ENCODE measurements around the gene MEIOC.
"Not testable (repeated sequence)": the region's sequence is repeated elsewhere in the genome, so short reads cannot be mapped to it uniquely, and the experiment has no call there.

Gene MEIOC

DNA sequence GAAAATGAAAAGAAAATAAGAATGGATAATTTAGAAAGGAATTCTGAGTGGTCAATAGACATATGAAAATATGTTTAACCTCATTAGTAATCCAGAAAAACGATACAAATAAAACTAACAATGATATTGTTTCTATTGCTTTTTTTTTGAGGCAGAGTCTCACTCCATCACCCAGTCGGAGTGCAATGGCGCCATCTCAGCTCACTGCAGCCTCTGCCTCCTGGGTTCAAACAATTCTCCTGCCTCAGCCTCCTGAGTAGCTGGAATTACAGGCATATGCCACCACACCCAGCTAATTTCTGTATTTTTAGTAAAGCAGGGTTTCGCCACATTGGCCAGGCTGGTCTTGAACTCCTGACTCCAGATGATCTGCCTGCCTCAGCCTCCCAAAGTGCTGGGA, 21.9 kb upstream of the MEIOC start:
- H4K91ac ChIP-seq (ENCODE audit: low read length); H3K9ac ChIP-seq (ENCODE audit: low read length); H3K79me1 ChIP-seq (replicated peaks; ENCODE audit: low read length, poor library complexity, severe bottlenecking); H3K4me2 ChIP-seq (ENCODE audit: low read length, poor library complexity, severe bottlenecking); H3K18ac ChIP-seq (ENCODE audit: low read depth in 1 of 2, low read length in 2 of 2); DNase-seq; H4K8ac ChIP-seq (ENCODE audit: low read length); H3K4me3 ChIP-seq (ENCODE audit: insufficient read depth in 1 of 2, low read depth in 1 of 2, low read length in 2 of 2); H2AK5ac ChIP-seq (ENCODE audit: low read length, severe bottlenecking); H3K9me3 ChIP-seq (ENCODE audit: control insufficient read depth, low read length); H2BK12ac ChIP-seq (ENCODE audit: low read length in 2 of 2); H2BK120ac ChIP-seq (ENCODE audit: low read depth, low read length); H2BK5ac ChIP-seq (ENCODE audit: low read depth, low read length, poor library complexity, severe bottlenecking); H3K23ac ChIP-seq (ENCODE audit: low read length in 2 of 2); H3K27me3 ChIP-seq (ENCODE audit: control insufficient read depth in 1 of 2, insufficient read depth in 1 of 2, low read length in 2 of 2); H3K36me3 ChIP-seq (ENCODE audit: control insufficient read depth in 1 of 2, insufficient read depth in 2 of 2, low read depth in 1 of 2, low read length in 2 of 2); H3K4me1 ChIP-seq (ENCODE audit: control insufficient read depth, insufficient read depth, low read depth, low read length); H2AFZ ChIP-seq (ENCODE audit: low read depth, low read length); H3K4ac ChIP-seq (ENCODE audit: low read depth in 1 of 2, low read length in 2 of 2); H3K27ac ChIP-seq (ENCODE audit: low read length, poor library complexity, severe bottlenecking); H3K14ac ChIP-seq (ENCODE audit: low read length in 2 of 2); H2BK15ac ChIP-seq (ENCODE audit: low read depth, poor library complexity, severe bottlenecking): not testable (repeated sequence)
- WGBS: 68% methylated on average over 4 of the region's 4 CpGs

- Histone ChIP-seq H3K14ac (ENCODE audit: low read length in 2 of 2) (no peak overlapping the region), H3K23ac (ENCODE audit: low read length in 2 of 2) (no peak overlapping the region), H3K27ac (ENCODE audit: low read length, poor library complexity, severe bottlenecking) (no peak overlapping the region), H3K9ac (ENCODE audit: low read length) (no peak overlapping the region), H3K4me2 (ENCODE audit: low read length, poor library complexity, severe bottlenecking) (no peak overlapping the region), H4K91ac (ENCODE audit: low read length) (no peak overlapping the region), H3K79me1 (replicated peaks; ENCODE audit: low read length, poor library complexity, severe bottlenecking) (no peaks in the 10 kb centered on the region), H3K9me3 (ENCODE audit: control insufficient read depth, low read length) (no peaks in the 10 kb centered on the region), H3K27me3 (ENCODE audit: control insufficient read depth in 1 of 2, insufficient read depth in 1 of 2, low read length in 2 of 2) (no peaks in the 10 kb centered on the region), H3K18ac (ENCODE audit: low read depth in 1 of 2, low read length in 2 of 2) (no peak overlapping the region), H2AFZ (ENCODE audit: low read depth, low read length) (no peak overlapping the region), H2BK5ac (ENCODE audit: low read depth, low read length, poor library complexity, severe bottlenecking) (no peak overlapping the region), H3K4me3 (ENCODE audit: insufficient read depth in 1 of 2, low read depth in 1 of 2, low read length in 2 of 2) (no peak overlapping the region), H3K4me1 (ENCODE audit: control insufficient read depth, insufficient read depth, low read depth, low read length) (no peaks in the 10 kb centered on the region), H3K4ac (ENCODE audit: low read depth in 1 of 2, low read length in 2 of 2) (no peak overlapping the region), H2BK120ac (ENCODE audit: low read depth, low read length) (no peak overlapping the region), H4K8ac (ENCODE audit: low read length) (no peak overlapping the region), H2AK5ac (ENCODE audit: low read length, severe bottlenecking) (no peak overlapping the region), H2BK12ac (ENCODE audit: low read length in 2 of 2) (no peak overlapping the region), H2BK15ac (ENCODE audit: low read depth, poor library complexity, severe bottlenecking) (no peak overlapping the region), H3K36me3 (ENCODE audit: control insufficient read depth in 1 of 2, insufficient read depth in 2 of 2, low read depth in 1 of 2, low read length in 2 of 2) (no peaks in the 10 kb centered on the region)
- DNase-seq: peak; percentile 73
- WGBS: no CpG with 5 or more reads among the region's 1 CpG
These were observed 19.7 kb upstream of the MEIOC start for GRCh38 chr17:44636562-44636961.

- Histone ChIP-seq H3K4me3 (ENCODE audit: insufficient read depth in 1 of 2, low read depth in 1 of 2, low read length in 2 of 2) (no peak overlapping the region), H4K8ac (ENCODE audit: low read length) (no peak overlapping the region), H3K9me3 (ENCODE audit: control insufficient read depth, low read length) (no peaks in the 10 kb centered on the region), H3K36me3 (ENCODE audit: control insufficient read depth in 1 of 2, insufficient read depth in 2 of 2, low read depth in 1 of 2, low read length in 2 of 2) (no peaks in the 10 kb centered on the region), H3K4me2 (ENCODE audit: low read length, poor library complexity, severe bottlenecking) (no peak overlapping the region), H4K91ac (ENCODE audit: low read length) (no peak overlapping the region), H2AK5ac (ENCODE audit: low read length, severe bottlenecking) (no peak overlapping the region), H3K14ac (ENCODE audit: low read length in 2 of 2) (no peak overlapping the region), H3K18ac (ENCODE audit: low read depth in 1 of 2, low read length in 2 of 2) (no peak overlapping the region), H2BK5ac (ENCODE audit: low read depth, low read length, poor library complexity, severe bottlenecking) (no peak overlapping the region), H3K23ac (ENCODE audit: low read length in 2 of 2) (no peak overlapping the region), H2BK120ac (ENCODE audit: low read depth, low read length) (no peak overlapping the region), H2BK12ac (ENCODE audit: low read length in 2 of 2) (no peak overlapping the region), H2BK15ac (ENCODE audit: low read depth, poor library complexity, severe bottlenecking) (no peak overlapping the region), H3K4me1 (ENCODE audit: control insufficient read depth, insufficient read depth, low read depth, low read length) (no peaks in the 10 kb centered on the region), H3K27ac (ENCODE audit: low read length, poor library complexity, severe bottlenecking) (no peak overlapping the region), H3K4ac (ENCODE audit: low read depth in 1 of 2, low read length in 2 of 2) (no peak overlapping the region), H3K79me1 (replicated peaks; ENCODE audit: low read length, poor library complexity, severe bottlenecking) (no peaks in the 10 kb centered on the region), H3K27me3 (ENCODE audit: control insufficient read depth in 1 of 2, insufficient read depth in 1 of 2, low read length in 2 of 2) (peaks cover 0 to 3% of the 10 kb centered on the region in 2 experiments), H2AFZ (ENCODE audit: low read depth, low read length) (no peak overlapping the region), H3K9ac (ENCODE audit: low read length) (no peak overlapping the region)
- DNase-seq: peak; percentile 15
- WGBS: 55% methylated on average over 1 of the region's 1 CpG
These were observed 19.2 kb upstream of the MEIOC start for GRCh38 chr17:44637066-44637465.

DNA sequence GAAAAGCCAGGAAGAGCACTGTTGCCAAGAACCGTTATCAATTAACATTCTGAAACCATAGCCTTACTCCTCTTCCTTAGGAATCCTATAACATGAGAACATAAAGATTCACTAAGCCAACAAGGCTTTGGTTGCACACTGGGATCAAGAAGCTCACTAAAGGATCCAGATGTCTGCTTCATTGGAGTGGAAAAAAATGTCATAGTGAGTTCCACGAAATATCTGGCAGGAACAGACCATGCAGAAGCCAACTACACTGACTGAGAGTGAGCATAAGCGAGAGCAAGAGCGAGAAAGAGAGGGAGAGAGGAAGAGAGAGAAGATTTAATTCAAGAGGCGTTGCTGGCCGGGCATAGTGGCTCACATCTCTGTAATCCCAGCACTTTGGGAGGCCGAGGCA, 13.4 kb upstream of the MEIOC start:
- H3K79me1 ChIP-seq (replicated peaks; ENCODE audit: low read length, poor library complexity, severe bottlenecking): no peaks in the 10 kb centered on the region
- no peaks in the 10 kb centered on the region for H3K9me3 ChIP-seq (ENCODE audit: control insufficient read depth, low read length)
- H3K4me2 ChIP-seq (ENCODE audit: low read length, poor library complexity, severe bottlenecking): no peak overlapping the region
- no peak overlapping the region for H3K23ac ChIP-seq (ENCODE audit: low read length in 2 of 2)
- no peak overlapping the region for H2AFZ ChIP-seq (ENCODE audit: low read depth, low read length)
- H4K8ac ChIP-seq (ENCODE audit: low read length): no peak overlapping the region
- no peaks in the 10 kb centered on the region for H3K4me1 ChIP-seq (ENCODE audit: control insufficient read depth, insufficient read depth, low read depth, low read length)
- no peak overlapping the region for H2AK5ac ChIP-seq (ENCODE audit: low read length, severe bottlenecking)
- H3K27ac ChIP-seq (ENCODE audit: low read length, poor library complexity, severe bottlenecking): no peak overlapping the region
- no peak for DNase-seq
- H3K36me3 ChIP-seq (ENCODE audit: control insufficient read depth in 1 of 2, insufficient read depth in 2 of 2, low read depth in 1 of 2, low read length in 2 of 2): no peaks in the 10 kb centered on the region
- no peak overlapping the region for H2BK15ac ChIP-seq (ENCODE audit: low read depth, poor library complexity, severe bottlenecking)
- no peak overlapping the region for H3K4ac ChIP-seq (ENCODE audit: low read depth in 1 of 2, low read length in 2 of 2)
- peak overlapping the region; percentile 15 for H3K9ac ChIP-seq (ENCODE audit: low read length)
- WGBS: 76% methylated on average over 6 of the region's 7 CpGs
- no peak overlapping the region for H2BK12ac ChIP-seq (ENCODE audit: low read length in 2 of 2)
- H3K27me3 ChIP-seq (ENCODE audit: control insufficient read depth in 1 of 2, insufficient read depth in 1 of 2, low read length in 2 of 2): peaks cover 0 to 3% of the 10 kb centered on the region in 2 experiments
- H2BK120ac ChIP-seq (ENCODE audit: low read depth, low read length): no peak overlapping the region
- H3K18ac ChIP-seq (ENCODE audit: low read depth in 1 of 2, low read length in 2 of 2): no peak overlapping the region
- H4K91ac ChIP-seq (ENCODE audit: low read length): no peak overlapping the region
- H3K4me3 ChIP-seq (ENCODE audit: insufficient read depth in 1 of 2, low read depth in 1 of 2, low read length in 2 of 2): peak overlapping the region in 1 of 2 experiments; percentile 50
- H3K14ac ChIP-seq (ENCODE audit: low read length in 2 of 2): no peak overlapping the region
- no peak overlapping the region for H2BK5ac ChIP-seq (ENCODE audit: low read depth, low read length, poor library complexity, severe bottlenecking)
